GM12864 (cell line): Measurements from ENCODE around the gene HSF2.

Experiments used
- DNase-seq: peaks from one replicate; pipeline ENCODE4 v3.0.0-alpha.2; 2011; ENCODE audit warnings: low read depth
- H3K4me3 ChIP-seq: 2 replicates; pipeline ENCODE4 v1.5.1; 2011; ENCODE audit warnings: mild to moderate bottlenecking, low read depth, low read length, control low read depth
- TF ChIP-seq, protein P1 (sequence below): IDR thresholded peaks from 2 replicates; pipeline ENCODE4 v1.5.1; 2011; ENCODE audit warnings: low read depth, mild to moderate bottlenecking, moderate library complexity, low read length, control low read depth, inconsistent platforms; ENCODE audit errors: missing control alignments

The HSF2 gene

DNA sequence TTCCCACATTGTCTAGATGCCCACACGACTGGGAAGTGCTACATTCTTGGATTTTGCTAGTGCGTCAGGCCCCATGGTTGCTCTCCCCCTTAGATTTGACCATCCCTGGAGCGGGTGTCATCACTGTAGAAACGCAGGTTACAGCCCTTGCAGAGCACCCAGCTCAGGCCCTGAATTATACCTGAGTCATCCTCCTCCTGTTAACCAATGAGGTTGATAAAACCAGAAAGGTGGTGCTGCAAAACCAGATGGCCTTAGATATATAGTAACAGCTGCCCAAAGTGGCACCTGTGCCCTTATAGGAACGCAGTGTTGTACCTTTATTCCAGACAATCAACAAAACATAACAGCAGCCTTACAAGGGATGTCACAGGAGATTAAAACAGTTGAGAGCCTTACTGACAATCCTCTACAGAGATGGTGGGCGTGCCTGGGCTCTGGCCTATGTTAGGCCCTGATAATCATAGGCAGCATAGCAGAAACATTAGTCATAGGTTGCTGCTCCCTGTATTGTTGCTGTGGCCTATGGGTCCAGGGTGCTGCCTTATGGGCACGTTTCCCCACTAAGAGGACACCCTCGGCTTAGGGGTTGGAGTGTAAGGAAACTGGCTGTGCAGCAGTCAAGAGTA, 33.6 kb upstream of the HSF2 start:
- TF ChIP-seq, protein P1, sequence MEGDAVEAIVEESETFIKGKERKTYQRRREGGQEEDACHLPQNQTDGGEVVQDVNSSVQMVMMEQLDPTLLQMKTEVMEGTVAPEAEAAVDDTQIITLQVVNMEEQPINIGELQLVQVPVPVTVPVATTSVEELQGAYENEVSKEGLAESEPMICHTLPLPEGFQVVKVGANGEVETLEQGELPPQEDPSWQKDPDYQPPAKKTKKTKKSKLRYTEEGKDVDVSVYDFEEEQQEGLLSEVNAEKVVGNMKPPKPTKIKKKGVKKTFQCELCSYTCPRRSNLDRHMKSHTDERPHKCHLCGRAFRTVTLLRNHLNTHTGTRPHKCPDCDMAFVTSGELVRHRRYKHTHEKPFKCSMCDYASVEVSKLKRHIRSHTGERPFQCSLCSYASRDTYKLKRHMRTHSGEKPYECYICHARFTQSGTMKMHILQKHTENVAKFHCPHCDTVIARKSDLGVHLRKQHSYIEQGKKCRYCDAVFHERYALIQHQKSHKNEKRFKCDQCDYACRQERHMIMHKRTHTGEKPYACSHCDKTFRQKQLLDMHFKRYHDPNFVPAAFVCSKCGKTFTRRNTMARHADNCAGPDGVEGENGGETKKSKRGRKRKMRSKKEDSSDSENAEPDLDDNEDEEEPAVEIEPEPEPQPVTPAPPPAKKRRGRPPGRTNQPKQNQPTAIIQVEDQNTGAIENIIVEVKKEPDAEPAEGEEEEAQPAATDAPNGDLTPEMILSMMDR = no peak
- no peak overlapping the region for H3K4me3 ChIP-seq
- DNase-seq = no peak

DNA sequence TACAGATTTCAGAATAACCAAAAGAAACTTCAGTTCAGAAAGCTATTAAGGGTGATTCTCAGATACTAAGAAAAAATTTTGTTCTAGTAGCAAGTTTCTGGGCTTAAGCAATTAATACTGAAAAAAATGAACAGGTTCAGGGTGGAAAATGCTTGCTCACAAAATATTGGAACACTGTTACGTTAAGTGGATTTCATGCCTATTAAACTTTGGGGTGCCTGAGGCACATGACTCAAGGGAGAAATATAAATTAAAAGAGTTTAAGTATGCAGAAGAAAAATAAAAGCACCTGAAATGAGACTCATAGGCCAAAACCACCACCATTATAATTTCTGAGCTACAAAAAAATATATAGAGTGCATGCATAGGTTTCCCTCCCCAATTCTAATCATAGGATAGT, 32.3 kb upstream of the HSF2 start:
- no peak overlapping the region for H3K4me3 ChIP-seq
- DNase-seq = no peak
- TF ChIP-seq, protein P1 = no peak

DNA sequence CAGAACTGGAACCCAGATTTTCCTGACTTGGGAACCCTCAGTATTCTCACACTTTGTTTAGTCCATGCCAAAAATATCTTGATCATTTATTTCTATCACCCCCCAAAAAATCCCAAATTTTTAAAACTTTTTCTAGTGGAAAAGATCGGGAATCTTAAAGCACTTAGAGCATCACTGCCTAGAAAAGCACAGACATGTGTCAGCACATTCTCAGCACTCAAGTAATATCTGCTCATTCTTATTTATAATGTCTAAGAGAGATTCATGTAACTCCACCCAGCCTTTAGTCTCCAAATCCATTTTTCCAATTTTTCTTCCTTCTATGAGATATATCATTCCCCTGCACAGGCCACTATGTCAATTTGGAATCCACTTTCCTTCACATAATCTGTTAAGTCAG, 29.9 kb upstream of the HSF2 start:
- no peak for DNase-seq
- TF ChIP-seq, protein P1 = no peak
- H3K4me3 ChIP-seq = no peak overlapping the region

DNA sequence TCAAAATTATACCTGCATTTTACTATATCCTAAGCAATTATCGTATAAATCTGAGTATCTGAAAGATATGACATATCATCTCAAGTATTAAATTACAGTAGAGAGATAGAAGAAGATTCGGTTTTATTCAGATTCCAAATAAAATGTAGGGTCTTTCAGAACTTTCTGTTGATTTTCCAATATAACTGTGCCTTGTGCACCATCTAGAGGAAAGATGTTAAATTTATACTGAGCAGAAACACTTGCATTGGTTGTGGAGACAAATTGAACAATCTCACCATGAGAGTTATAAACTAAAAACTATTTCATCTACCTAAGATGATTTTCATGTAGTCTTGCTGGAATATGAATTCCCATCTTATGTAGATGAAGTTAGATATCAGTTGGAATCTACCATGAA, 26.8 kb upstream of the HSF2 start:
- TF ChIP-seq, protein P1 = no peak
- H3K4me3 ChIP-seq = no peak overlapping the region
- DNase-seq = no peak

DNA sequence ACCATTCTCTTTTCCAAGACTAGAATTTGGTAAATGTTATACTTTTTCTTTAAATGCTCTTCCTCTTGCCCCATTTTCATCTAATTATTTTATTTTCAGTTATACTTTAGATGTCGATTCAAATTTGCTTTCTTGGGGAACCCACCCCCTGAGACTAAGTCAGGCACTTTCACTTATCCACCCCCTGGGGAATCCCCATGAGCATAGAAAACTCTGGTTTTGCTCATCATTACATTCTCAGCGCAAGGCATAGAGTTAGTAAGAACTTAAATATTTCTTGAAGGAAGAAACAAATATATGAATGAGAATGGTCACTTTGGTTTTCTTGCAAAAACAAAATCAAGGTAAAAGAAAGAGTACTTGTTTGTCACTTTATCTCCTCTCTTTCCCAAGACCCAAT, 25.1 kb upstream of the HSF2 start:
- no peak for DNase-seq
- no peak overlapping the region for H3K4me3 ChIP-seq

DNA sequence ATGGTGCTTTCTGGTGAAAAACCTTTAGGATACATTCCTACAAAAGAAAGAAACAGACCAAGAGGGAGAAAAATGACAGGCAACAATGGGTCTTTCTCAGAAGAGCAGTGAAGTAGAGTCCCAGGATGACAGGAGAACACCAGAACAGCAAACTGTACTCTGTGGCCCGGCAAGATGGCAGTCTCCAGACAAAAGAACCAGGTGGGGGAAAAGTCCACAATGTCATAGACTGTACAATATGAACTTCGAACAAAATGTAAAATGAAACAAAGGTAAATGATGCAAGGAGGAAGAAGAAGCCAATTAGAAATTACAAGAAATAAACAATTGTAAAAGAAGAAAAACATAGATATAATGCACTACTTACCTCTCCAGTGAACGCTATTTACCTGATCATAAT, 23.2 kb upstream of the HSF2 start:
- H3K4me3 ChIP-seq = no peak overlapping the region
- TF ChIP-seq, protein P1 = no peak
- no peak for DNase-seq

More for the DNA sequence above, 25.1 kb upstream of the HSF2 start:
- TF ChIP-seq, protein P1 = no peak
